ENCODE results near the gene LPCAT2.

DNA sequence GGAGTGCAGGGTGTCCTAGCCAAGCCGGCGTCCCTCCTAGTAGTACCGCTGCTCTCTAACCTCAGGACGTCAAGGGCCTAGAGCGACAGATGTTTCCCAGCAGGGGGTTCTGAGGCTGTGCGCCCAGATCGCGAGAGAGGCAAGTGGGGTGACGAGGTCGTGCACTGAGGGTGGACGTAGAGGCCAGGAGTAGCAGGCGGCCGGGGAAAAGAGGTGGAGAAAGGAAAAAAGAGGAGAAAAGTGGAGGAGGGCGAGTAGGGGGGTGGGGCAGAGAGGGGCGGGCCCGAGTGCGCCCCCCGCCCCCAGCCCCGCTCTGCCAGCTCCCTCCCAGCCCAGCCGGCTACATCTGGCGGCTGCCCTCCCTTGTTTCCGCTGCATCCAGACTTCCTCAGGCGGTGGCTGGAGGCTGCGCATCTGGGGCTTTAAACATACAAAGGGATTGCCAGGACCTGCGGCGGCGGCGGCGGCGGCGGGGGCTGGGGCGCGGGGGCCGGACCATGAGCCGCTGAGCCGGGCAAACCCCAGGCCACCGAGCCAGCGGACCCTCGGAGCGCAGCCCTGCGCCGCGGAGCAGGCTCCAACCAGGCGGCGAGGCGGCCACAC, 29.9 kb upstream of the LPCAT2 start, which contains the start of gene MMP2:
- no peak for TF ChIP-seq EZH2 (IDR thresholded peaks at IDR 0.05; ENCODE audit: borderline replicate concordance)
- TF ChIP-seq, protein P1, sequence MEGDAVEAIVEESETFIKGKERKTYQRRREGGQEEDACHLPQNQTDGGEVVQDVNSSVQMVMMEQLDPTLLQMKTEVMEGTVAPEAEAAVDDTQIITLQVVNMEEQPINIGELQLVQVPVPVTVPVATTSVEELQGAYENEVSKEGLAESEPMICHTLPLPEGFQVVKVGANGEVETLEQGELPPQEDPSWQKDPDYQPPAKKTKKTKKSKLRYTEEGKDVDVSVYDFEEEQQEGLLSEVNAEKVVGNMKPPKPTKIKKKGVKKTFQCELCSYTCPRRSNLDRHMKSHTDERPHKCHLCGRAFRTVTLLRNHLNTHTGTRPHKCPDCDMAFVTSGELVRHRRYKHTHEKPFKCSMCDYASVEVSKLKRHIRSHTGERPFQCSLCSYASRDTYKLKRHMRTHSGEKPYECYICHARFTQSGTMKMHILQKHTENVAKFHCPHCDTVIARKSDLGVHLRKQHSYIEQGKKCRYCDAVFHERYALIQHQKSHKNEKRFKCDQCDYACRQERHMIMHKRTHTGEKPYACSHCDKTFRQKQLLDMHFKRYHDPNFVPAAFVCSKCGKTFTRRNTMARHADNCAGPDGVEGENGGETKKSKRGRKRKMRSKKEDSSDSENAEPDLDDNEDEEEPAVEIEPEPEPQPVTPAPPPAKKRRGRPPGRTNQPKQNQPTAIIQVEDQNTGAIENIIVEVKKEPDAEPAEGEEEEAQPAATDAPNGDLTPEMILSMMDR (IDR thresholded peaks at IDR 0.05; ENCODE audit: poor library complexity), result no peak
